Activated CD8-positive, alpha-beta T cell treated with anti-CD3 and anti-CD28 coated beads for 36 hours (primary cell): ENCODE data around the gene CEACAM18. TPM values are rescaled to one million over a fixed set of nuclear protein-coding genes. Genes with fewer than 3 reads are reported as not detected.
A peak's percentile ranks its signal among the peaks of the same experiment; 100 is the strongest.
"Not testable (repeated sequence)": the region's sequence is repeated elsewhere in the genome, so short reads cannot be mapped to it uniquely, and the experiment has no call there.

Experiments
- ATAC-seq: fragments of 200-7000 bp; cut with Tn5 transposase; one replicate; pipeline ENCODE4 v1.10.0; 2021; ENCODE audit warnings: mild to moderate bottlenecking, moderate library complexity
- CTCF ChIA-PET: fragments of 350-600 bp; sonication (Branson Sonifier 250); formaldehyde crosslinking; loops from one replicate; lab custom pipeline; 2021; ENCODE audit warnings: antibody characterized with exemption; lab: Charles Lee
- POLR2A ChIA-PET: fragments of 350-600 bp; sonication (Branson Sonifier 250); formaldehyde crosslinking; loops from one replicate; lab custom pipeline; 2021; ENCODE audit warnings: antibody characterized with exemption; lab: Charles Lee
- DNase-seq: peaks from one replicate; pipeline ENCODE4 v3.0.0-alpha.2; 2020
- H3K27ac Mint-ChIP-seq: one replicate; pipeline ENCODE4 v1.8.0; 2021; ENCODE audit warnings: mild to moderate bottlenecking, mixed read lengths
- H3K27me3 Mint-ChIP-seq: one replicate; pipeline ENCODE4 v1.8.0; 2021; ENCODE audit warnings: mixed read lengths
- H3K36me3 Mint-ChIP-seq: one replicate; pipeline ENCODE4 v1.8.0; 2021; ENCODE audit warnings: low read depth, mixed read lengths
- H3K4me1 Mint-ChIP-seq: one replicate; pipeline ENCODE4 v1.8.0; 2021; ENCODE audit warnings: low read depth, mixed read lengths
- H3K4me3 Mint-ChIP-seq: one replicate; pipeline ENCODE4 v1.8.0; 2021; ENCODE audit warnings: mild to moderate bottlenecking, moderate library complexity, mixed read lengths
- H3K9me3 Mint-ChIP-seq: one replicate; pipeline ENCODE4 v1.8.0; 2021; ENCODE audit warnings: mixed read lengths
- CTCF ChIP-seq: fragments of 200-600 bp; IDR thresholded peaks from one replicate; pipeline ENCODE4 v1.8.0; 2022; ENCODE audit warnings: antibody characterized with exemption, mild to moderate bottlenecking
- intact Hi-C: fragments of 100-400 bp; cut with micrococcal nuclease; formaldehyde crosslinking; loops from one replicate; pipeline ENCODE4 v1.10.0; 2022
- total RNA-seq, 2 experiments: library from RNA; stranded (reverse); gene quantifications; one replicate each; pipeline ENCODE4 v1.2.3, GENCODE V29; 2021

Gene CEACAM18
- total RNA-seq, 2 experiments from 2014 or later: not detected

GRCh38 chr19:51439021-51439465, 39.3 kb upstream of the CEACAM18 start:
- H3K36me3 Mint-ChIP-seq: peaks cover 4% of the 10 kb centered on the region
- POLR2A ChIA-PET: interaction anchor here (0.8 kb wide), 1 partner anchor 20 kb away, joined by 3 read pairs; no protein-coding TSS in a partner anchor
- H3K4me3 Mint-ChIP-seq: no peak overlapping the region
- DNase-seq: peak; percentile 54
- peak; percentile 59 for TF ChIP-seq CTCF
- peaks cover 55% of the 10 kb centered on the region for H3K4me1 Mint-ChIP-seq
- CTCF ChIA-PET: interaction anchor here (0.7 to 7.7 kb wide), 17 partner anchors 9 to 339 kb away, joined by 3 to 71 read pairs (median 4); partner anchors contain the start of gene C19orf84
- intact Hi-C loops: no loop called here
- no peak for ATAC-seq
- H3K9me3 Mint-ChIP-seq: peaks cover 5% of the 10 kb centered on the region
- H3K27me3 Mint-ChIP-seq: no peaks in the 10 kb centered on the region
- H3K27ac Mint-ChIP-seq: no peak overlapping the region

- Mint-ChIP-seq H3K4me1 (peaks cover 55% of the 10 kb centered on the region), H3K4me3 (no peak overlapping the region)
Measured at GRCh38 chr19:51440052-51440451, 38.3 kb upstream of the CEACAM18 start.

GRCh38 chr19:51440846-51441409, 37.4 kb upstream of the CEACAM18 start:
- Mint-ChIP-seq H3K4me3 (peak overlapping the region; percentile 74), H3K36me3 (peaks cover 4% of the 10 kb centered on the region), H3K27ac (peak overlapping the region; percentile 94), H3K27me3 (peaks cover 3% of the 10 kb centered on the region), H3K9me3 (peaks cover 6% of the 10 kb centered on the region), H3K4me1 (peaks cover 60% of the 10 kb centered on the region)
- ChIA-PET CTCF (interaction anchor here (0.7 to 7.7 kb wide), 14 partner anchors 12 to 337 kb away, joined by 3 to 71 read pairs (median 5); partner anchors contain the start of gene SIGLEC10), POLR2A (interaction anchor here (0.6 to 3.4 kb wide), 16 partner anchors 8 to 1518 kb away, joined by 3 to 14 read pairs (median 4); partner anchors contain the start of genes NKG7 and VSIG10L)
- DNase-seq (peak; percentile 73), ATAC-seq (peak; percentile 28)
- intact Hi-C loops: loop anchor here (2.0 kb wide), 1 partner anchor 68 kb away; the partner anchor contains the start of gene NKG7
- TF ChIP-seq CTCF: no peak

More at GRCh38 chr19:51440052-51440451, 38.3 kb upstream of the CEACAM18 start:
- Mint-ChIP-seq H3K36me3 (peaks cover 4% of the 10 kb centered on the region), H3K27me3 (no peaks in the 10 kb centered on the region), H3K27ac (peak overlapping the region; percentile 94), H3K9me3 (peaks cover 6% of the 10 kb centered on the region)
- TF ChIP-seq CTCF: no peak
- intact Hi-C loops: loop anchor here (2.0 kb wide), 1 partner anchor 67 kb away; the partner anchor contains the start of gene NKG7
- ChIA-PET POLR2A (interaction anchor here (1.0 to 3.4 kb wide), 6 partner anchors 11 to 102 kb away, joined by 3 to 14 read pairs (median 6); partner anchors contain the start of gene VSIG10L), CTCF (interaction anchor here (0.6 to 7.7 kb wide), 20 partner anchors 8 to 338 kb away, joined by 3 to 71 read pairs (median 4); partner anchors contain the start of gene C19orf84)
- ATAC-seq: no peak
- no peak for DNase-seq

- H3K36me3 Mint-ChIP-seq: peaks cover 4% of the 10 kb centered on the region
- peaks cover 61% of the 10 kb centered on the region for H3K4me1 Mint-ChIP-seq
- H3K27me3 Mint-ChIP-seq: peaks cover 3% of the 10 kb centered on the region
- ChIA-PET CTCF (interaction anchor here (0.7 to 7.7 kb wide), 13 partner anchors 11 to 336 kb away, joined by 3 to 71 read pairs (median 5); partner anchors contain the start of gene SIGLEC10), POLR2A (interaction anchor here (0.6 to 3.4 kb wide), 16 partner anchors 7 to 637 kb away, joined by 3 to 14 read pairs (median 4); partner anchors contain the start of genes NKG7, SIGLEC10 and VSIG10L)
- H3K27ac Mint-ChIP-seq: peak overlapping the region; percentile 94
- peaks cover 9% of the 10 kb centered on the region for H3K9me3 Mint-ChIP-seq
- intact Hi-C loops: loop anchor here (2.0 kb wide), 1 partner anchor 69 kb away; the partner anchor contains the start of gene NKG7
- DNase-seq (peak; percentile 99), ATAC-seq (peak; percentile 90)
- no peak for TF ChIP-seq CTCF
- H3K4me3 Mint-ChIP-seq: peak overlapping the region; percentile 74
Measured at GRCh38 chr19:51441410-51442390, 36.6 kb upstream of the CEACAM18 start.

- H3K9me3 Mint-ChIP-seq: peaks cover 28% of the 10 kb centered on the region
Measured at GRCh38 chr19:51447510-51447909, 30.8 kb upstream of the CEACAM18 start.

More at GRCh38 chr19:51447510-51447909, 30.8 kb upstream of the CEACAM18 start:
- Mint-ChIP-seq H3K36me3 (peaks cover 17% of the 10 kb centered on the region), H3K27ac (peak overlapping the region; percentile 76), H3K4me1 (peaks cover 55% of the 10 kb centered on the region)
- H3K27me3 Mint-ChIP-seq, intact Hi-C loops, ATAC-seq, H3K4me3 Mint-ChIP-seq: not testable (repeated sequence)
- ChIA-PET POLR2A (interaction anchor here (0.7 to 1.4 kb wide), 3 partner anchors 14 to 75 kb away, joined by 3 read pairs; partner anchors contain the start of gene NKG7), CTCF (interaction anchor here (1.0 to 2.1 kb wide), 3 partner anchors 8 to 26 kb away, joined by 3 to 9 read pairs (median 4); no protein-coding TSS in a partner anchor)
- DNase-seq: peak; percentile 20
